HepG2 (cell line): ENCODE data around the gene BEND4.

ENCODE experiments used
- EP300 ChIP-seq, 3 experiments: sonication (generic) in 1 of 3; formaldehyde crosslinking in 1 of 3; IDR thresholded peaks; 2 replicates each; pipeline versions ENCODE4 v1.5.1 to v1.6.1; 2011 to 2020; ENCODE audit warnings: low read depth in 2 of 3, low read length in 2 of 3, borderline replicate concordance in 1 of 3, improper control_type of control experiment in 1 of 3, mild to moderate bottlenecking in 1 of 3, missing genetic modification reagents in 1 of 3, moderate library complexity in 1 of 3
- HCFC1 ChIP-seq: fragments of 150-350 bp; IDR thresholded peaks from 2 replicates; pipeline ENCODE4 v1.6.1; 2014; ENCODE audit warnings: low read depth, low read length
- POLR2AphosphoS5 ChIP-seq: IDR thresholded peaks from 2 replicates; pipeline ENCODE4 v1.6.1; 2012; ENCODE audit warnings: low read depth, low read length
- POLR2G ChIP-seq: fragments of 200-400 bp; formaldehyde crosslinking; IDR thresholded peaks from 2 replicates; pipeline ENCODE4 v1.6.1; 2018; ENCODE audit warnings: mild to moderate bottlenecking, low read depth, low read length, moderate library complexity
- RXRB ChIP-seq: IDR thresholded peaks from 2 replicates; pipeline ENCODE4 v1.6.1; 2016; ENCODE audit warnings: borderline replicate concordance, missing genetic modification reagents, missing compliant biosample characterization
- SIN3B ChIP-seq: fragments of 150-350 bp; IDR thresholded peaks from 2 replicates; pipeline ENCODE4 v1.6.1; 2014; ENCODE audit warnings: low read length
- ZNF761 ChIP-seq: sonication (generic); formaldehyde crosslinking; conservative IDR thresholded peaks from 2 replicates; pipeline ENCODE4 v1.4.0; 2020; ENCODE audit warnings: mild to moderate bottlenecking, missing genetic modification reagents
- TF ChIP-seq, protein P1 (sequence below): sonication (generic); formaldehyde crosslinking; conservative IDR thresholded peaks from 2 replicates; pipeline ENCODE4 v1.8.0; 2022; ENCODE audit warnings: mild to moderate bottlenecking, moderate library complexity, missing genetic modification reagents
- TF ChIP-seq, protein P2 (sequence below): sonication (generic); formaldehyde crosslinking; IDR thresholded peaks from 2 replicates; pipeline ENCODE4 v1.5.0; 2020; ENCODE audit warnings: mild to moderate bottlenecking, missing genetic modification reagents, moderate library complexity

DNA sequence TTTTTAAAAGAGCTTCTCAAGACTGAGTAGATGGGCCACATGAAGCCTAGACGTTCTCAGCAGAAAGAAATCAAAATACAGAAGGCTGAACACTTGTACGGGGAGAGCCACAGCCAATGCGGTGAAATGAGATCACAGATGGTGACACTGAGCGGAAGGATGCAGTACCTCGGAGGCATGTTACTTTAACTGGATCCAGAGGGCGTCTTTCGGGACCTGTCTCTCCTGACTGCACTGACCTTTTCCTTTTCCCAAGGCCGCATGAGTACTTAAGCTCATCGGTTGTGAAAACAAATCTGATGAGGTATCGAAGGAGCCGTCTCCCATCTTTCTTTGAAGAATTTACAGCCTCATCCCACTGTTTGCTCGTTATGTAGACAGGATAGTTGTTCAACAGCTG, 32.6 kb downstream of the BEND4 start:
- TF ChIP-seq HCFC1 (no peak), SIN3B (no peak), EP300 (IDR thresholded peaks at IDR 0.05; ENCODE audit: low read depth in 2 of 2, low read length in 2 of 2) (no peak), EP300 (CRISPR knock-in tag; IDR thresholded peaks at IDR 0.05; ENCODE audit: borderline replicate concordance) (no peak), RXRB (CRISPR knock-in tag) (no peak), POLR2AphosphoS5 (no peak), ZNF761 (CRISPR knock-in tag) (no peak), POLR2G (no peak)
- TF ChIP-seq, protein P1, sequence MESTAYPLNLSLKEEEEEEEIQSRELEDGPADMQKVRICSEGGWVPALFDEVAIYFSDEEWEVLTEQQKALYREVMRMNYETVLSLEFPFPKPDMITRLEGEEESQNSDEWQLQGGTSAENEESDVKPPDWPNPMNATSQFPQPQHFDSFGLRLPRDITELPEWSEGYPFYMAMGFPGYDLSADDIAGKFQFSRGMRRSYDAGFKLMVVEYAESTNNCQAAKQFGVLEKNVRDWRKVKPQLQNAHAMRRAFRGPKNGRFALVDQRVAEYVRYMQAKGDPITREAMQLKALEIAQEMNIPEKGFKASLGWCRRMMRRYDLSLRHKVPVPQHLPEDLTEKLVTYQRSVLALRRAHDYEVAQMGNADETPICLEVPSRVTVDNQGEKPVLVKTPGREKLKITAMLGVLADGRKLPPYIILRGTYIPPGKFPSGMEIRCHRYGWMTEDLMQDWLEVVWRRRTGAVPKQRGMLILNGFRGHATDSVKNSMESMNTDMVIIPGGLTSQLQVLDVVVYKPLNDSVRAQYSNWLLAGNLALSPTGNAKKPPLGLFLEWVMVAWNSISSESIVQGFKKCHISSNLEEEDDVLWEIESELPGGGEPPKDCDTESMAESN (CRISPR knock-in tag), result no peak
- TF ChIP-seq, protein P2, sequence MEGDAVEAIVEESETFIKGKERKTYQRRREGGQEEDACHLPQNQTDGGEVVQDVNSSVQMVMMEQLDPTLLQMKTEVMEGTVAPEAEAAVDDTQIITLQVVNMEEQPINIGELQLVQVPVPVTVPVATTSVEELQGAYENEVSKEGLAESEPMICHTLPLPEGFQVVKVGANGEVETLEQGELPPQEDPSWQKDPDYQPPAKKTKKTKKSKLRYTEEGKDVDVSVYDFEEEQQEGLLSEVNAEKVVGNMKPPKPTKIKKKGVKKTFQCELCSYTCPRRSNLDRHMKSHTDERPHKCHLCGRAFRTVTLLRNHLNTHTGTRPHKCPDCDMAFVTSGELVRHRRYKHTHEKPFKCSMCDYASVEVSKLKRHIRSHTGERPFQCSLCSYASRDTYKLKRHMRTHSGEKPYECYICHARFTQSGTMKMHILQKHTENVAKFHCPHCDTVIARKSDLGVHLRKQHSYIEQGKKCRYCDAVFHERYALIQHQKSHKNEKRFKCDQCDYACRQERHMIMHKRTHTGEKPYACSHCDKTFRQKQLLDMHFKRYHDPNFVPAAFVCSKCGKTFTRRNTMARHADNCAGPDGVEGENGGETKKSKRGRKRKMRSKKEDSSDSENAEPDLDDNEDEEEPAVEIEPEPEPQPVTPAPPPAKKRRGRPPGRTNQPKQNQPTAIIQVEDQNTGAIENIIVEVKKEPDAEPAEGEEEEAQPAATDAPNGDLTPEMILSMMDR, result no peak
